Activated naive CD4-positive, alpha-beta T cell treated with anti-CD3 and anti-CD28 coated beads, Interleukin-2, amount 10 ng/mL, durations not matched to agents 7 days and 5 days (primary cell): Measurements from ENCODE around the gene MUC7.
"Not testable (repeated sequence)": the region's sequence is repeated elsewhere in the genome, so short reads cannot be mapped to it uniquely, and the experiment has no call there.

Experiments
- CTCF ChIA-PET: fragments of 350-600 bp; sonication (Branson Sonifier 250); formaldehyde crosslinking; loops from one replicate; lab custom pipeline; 2021; ENCODE audit warnings: antibody characterized with exemption; lab: Charles Lee
- DNase-seq: peaks from one replicate; pipeline ENCODE4 v3.0.0-alpha.2; 2020
- H3K27ac Mint-ChIP-seq: one replicate; pipeline ENCODE4 v1.8.0; 2021; ENCODE audit warnings: mild to moderate bottlenecking, moderate library complexity, mixed read lengths
- H3K27me3 Mint-ChIP-seq: one replicate; pipeline ENCODE4 v1.8.0; 2021; ENCODE audit warnings: mild to moderate bottlenecking, mixed read lengths
- H3K36me3 Mint-ChIP-seq: one replicate; pipeline ENCODE4 v1.8.0; 2021; ENCODE audit warnings: mixed read lengths
- H3K4me1 Mint-ChIP-seq: one replicate; pipeline ENCODE4 v1.8.0; 2021; ENCODE audit warnings: mixed read lengths
- H3K4me3 Mint-ChIP-seq: one replicate; pipeline ENCODE4 v1.8.0; 2021; ENCODE audit warnings: mild to moderate bottlenecking, moderate library complexity, mixed read lengths
- H3K9me3 Mint-ChIP-seq: one replicate; pipeline ENCODE4 v1.8.0; 2021; ENCODE audit warnings: mixed read lengths

MUC7 gene

DNA sequence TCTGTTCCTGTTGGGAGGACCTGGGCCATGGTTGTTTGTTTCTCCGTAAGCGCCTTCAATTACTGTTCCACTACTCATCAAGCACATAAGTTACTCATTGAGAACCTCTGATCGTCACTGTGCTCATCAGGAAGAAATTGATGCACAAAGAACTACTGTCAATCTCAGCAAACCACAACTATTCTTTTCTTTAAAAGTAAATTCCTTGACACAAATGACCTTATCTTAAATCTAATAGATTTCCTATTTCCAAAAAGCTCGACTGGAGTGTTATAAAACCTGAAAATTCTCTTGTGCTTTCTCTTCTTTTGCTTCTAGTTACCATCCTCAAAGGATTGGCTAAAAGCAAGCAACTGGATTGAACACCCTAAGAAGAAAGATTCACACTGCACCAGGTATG, at the start of gene MUC7:
MUC7 (plus strand) TSS at position 301 of the 400 bp plus-strand sequence. CDS start 1,825 bp downstream, outside the sequence.
- DNase-seq, result no peak
- Mint-ChIP-seq H3K9me3 (peaks cover 2% of the 10 kb centered on the region), H3K36me3 (no peaks in the 10 kb centered on the region), H3K4me3 (no peak within 1 kb of the TSS), H3K4me1 (no peaks in the 10 kb centered on the region), H3K27me3 (no peaks in the 10 kb centered on the region), H3K27ac (no peak within 1 kb of the TSS)
- CTCF ChIA-PET, result no interaction called here

DNA sequence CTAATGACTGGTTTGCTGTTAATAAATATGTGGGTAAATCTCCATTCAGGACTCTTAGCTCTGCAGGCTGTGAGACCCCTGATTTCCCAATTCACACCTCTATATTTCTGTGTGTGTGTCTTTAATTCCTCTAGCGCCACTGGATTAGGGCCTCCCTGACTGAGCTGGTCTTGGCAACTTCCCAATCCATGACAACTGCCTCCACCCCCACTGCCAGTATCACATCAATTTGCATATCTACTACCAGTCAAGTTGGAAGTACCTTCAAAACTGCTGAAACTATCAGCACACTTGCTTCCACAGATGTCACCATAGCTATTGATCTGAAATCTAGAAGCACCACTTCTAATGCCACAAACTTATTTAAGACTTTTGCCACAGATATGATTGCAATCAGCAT, 46.7 kb upstream of the MUC7 start:
- no peaks in the 10 kb centered on the region for H3K36me3 Mint-ChIP-seq
- no peaks in the 10 kb centered on the region for H3K4me1 Mint-ChIP-seq
- no peaks in the 10 kb centered on the region for H3K27me3 Mint-ChIP-seq
- DNase-seq, result no peak
- no peak overlapping the region for H3K27ac Mint-ChIP-seq
- H3K4me3 Mint-ChIP-seq, result no peak overlapping the region
- H3K9me3 Mint-ChIP-seq, result no peaks in the 10 kb centered on the region
- CTCF ChIA-PET, result no interaction called here

DNA sequence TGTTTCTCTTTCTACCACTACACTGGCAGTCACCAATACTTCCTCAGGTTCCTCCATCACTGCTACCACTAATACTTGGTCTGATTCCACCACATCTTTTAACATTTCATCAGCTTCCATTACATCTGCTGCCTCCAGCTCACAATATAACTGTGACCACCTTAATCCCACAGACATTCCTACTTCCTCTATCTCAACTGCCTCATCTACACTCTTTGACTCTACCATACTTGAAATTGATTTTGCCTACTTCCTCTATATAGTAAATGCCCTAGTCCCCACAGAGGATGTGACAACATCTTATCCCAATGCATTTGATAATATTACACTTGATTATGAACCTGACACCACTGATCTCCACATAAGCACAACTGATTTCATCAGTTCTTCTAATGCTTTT, 45.2 kb upstream of the MUC7 start:
- Mint-ChIP-seq H3K9me3 (no peaks in the 10 kb centered on the region), H3K27me3 (no peaks in the 10 kb centered on the region), H3K4me3 (no peak overlapping the region), H3K4me1 (no peaks in the 10 kb centered on the region), H3K27ac (no peak overlapping the region), H3K36me3 (no peaks in the 10 kb centered on the region)
- CTCF ChIA-PET, result interaction anchor here (1.2 to 1.6 kb wide), 2 partner anchors 12 to 1238 kb away, joined by 3 read pairs; no protein-coding TSS in a partner anchor
- no peak for DNase-seq

DNA sequence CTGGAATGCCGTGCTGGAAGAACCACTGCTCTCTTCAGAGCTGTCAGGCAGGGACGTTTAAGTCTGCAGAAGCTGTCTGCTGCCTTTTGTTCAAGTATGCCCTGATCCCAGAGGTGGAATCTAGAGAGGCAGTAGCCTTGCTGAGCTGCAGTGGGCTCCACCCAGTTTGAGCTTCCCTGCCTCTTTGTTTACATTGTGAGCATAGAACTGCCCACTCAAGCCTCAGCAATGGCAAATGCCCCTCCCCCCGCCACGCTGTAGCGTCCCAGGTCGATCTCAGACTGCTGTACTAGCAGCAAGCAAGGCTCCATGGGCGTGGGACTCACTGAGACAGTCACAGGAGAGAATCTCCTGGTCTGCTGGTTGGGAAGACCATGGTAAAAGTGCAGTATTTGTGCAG, 34.8 kb upstream of the MUC7 start:
- DNase-seq, result no peak
- H3K27me3 Mint-ChIP-seq, result no peaks in the 10 kb centered on the region
- H3K27ac Mint-ChIP-seq, result no peak overlapping the region
- CTCF ChIA-PET, result no interaction called here
- no peaks in the 10 kb centered on the region for H3K36me3 Mint-ChIP-seq
- H3K4me3 Mint-ChIP-seq, result no peak overlapping the region
- H3K9me3 Mint-ChIP-seq, result no peaks in the 10 kb centered on the region
- no peaks in the 10 kb centered on the region for H3K4me1 Mint-ChIP-seq

DNA sequence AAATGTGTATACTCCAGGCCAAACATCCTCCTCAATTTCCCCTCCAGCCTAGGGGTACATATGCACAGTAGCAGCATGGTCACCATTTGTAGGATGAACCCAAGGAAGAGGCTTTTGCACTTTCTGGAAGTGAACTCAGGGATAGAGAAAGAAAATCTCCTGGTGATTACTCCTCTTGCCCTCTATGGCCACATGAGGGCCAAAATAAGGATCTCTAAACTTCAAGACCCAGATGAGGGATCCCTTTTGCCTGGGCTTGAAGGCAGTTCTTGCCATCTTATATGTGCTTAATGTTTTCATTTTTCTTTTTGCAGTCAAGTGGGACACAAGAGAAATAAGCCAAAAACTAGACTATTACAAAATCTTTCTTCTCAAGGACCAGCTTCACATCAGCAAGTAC, 29.5 kb upstream of the MUC7 start:
- H3K27ac Mint-ChIP-seq, result no peak overlapping the region
- H3K27me3 Mint-ChIP-seq, result no peaks in the 10 kb centered on the region
- no peaks in the 10 kb centered on the region for H3K4me1 Mint-ChIP-seq
- DNase-seq, result no peak
- CTCF ChIA-PET, result no interaction called here
- no peaks in the 10 kb centered on the region for H3K36me3 Mint-ChIP-seq
- no peak overlapping the region for H3K4me3 Mint-ChIP-seq
- H3K9me3 Mint-ChIP-seq, result no peaks in the 10 kb centered on the region

DNA sequence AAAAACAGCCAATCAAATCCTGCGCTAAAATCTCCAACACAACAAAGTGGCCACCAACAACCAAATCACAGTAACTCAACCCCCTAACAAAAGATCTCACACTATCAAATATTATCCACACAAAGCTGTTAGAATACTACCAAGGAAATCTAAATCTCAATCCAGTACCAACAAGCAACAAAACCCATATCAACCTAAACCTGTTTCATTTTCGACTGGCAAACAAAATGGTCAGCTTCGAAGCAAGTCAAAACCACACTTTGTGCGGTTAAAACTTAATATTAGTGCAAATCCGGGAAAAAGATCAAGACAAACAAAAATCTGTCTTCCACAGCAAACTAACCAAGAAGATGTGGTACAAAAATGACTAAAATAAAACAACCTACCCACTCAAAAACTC, 28.7 kb upstream of the MUC7 start:
- Mint-ChIP-seq H3K4me1 (no peaks in the 10 kb centered on the region), H3K27me3 (no peaks in the 10 kb centered on the region), H3K36me3 (no peaks in the 10 kb centered on the region), H3K27ac (no peak overlapping the region), H3K4me3 (no peak overlapping the region), H3K9me3 (no peaks in the 10 kb centered on the region)
- CTCF ChIA-PET, result no interaction called here
- no peak for DNase-seq

DNA sequence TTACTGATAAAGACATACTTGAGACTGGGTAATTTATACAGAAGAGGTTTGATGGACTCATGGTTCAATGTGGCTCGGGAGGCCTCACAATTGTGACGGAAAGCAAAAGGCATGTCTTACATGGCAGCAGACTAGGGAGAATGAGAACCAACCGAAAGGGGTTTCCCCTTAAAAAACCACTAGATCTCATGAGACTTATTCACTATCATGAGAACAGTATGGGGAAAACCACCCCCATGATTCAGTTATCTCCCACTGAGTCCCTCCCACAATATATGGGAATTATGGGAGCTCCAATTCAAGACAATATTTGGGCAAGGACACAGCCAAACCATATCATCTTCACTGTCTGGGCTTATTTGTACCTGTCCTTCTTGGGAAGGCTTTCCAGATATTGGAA, 22.8 kb upstream of the MUC7 start:
- CTCF ChIA-PET, result no interaction called here
- H3K4me3 Mint-ChIP-seq, result no peak overlapping the region
- no peaks in the 10 kb centered on the region for H3K36me3 Mint-ChIP-seq
- H3K27ac Mint-ChIP-seq, result no peak overlapping the region
- DNase-seq, result no peak
- no peaks in the 10 kb centered on the region for H3K27me3 Mint-ChIP-seq
- H3K9me3 Mint-ChIP-seq, result no peaks in the 10 kb centered on the region
- H3K4me1 Mint-ChIP-seq, result no peaks in the 10 kb centered on the region

DNA sequence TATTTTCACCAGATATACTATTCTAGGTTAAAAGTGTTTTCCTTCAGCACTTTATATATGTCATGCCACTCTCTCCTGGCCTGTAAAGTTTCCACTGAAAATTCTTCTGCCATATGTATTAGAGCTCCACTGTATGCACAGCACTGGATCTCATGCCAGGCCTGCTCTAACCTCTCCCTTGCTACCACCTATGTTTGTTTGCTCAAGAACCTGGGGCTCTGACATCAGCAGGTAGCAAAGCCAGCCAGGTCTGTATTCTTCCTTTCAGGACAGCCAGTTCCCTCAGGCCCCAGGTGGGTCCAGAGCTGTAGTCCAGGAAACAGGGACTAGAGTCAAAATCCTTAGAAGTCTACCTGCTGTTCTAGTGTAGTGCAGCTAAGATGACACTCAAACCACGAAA, 19.1 kb upstream of the MUC7 start:
- H3K27ac Mint-ChIP-seq, result no peak overlapping the region
- CTCF ChIA-PET, result no interaction called here
- no peak for DNase-seq
- H3K4me3 Mint-ChIP-seq, result no peak overlapping the region
- H3K9me3 Mint-ChIP-seq, result no peaks in the 10 kb centered on the region
- H3K27me3 Mint-ChIP-seq, result no peaks in the 10 kb centered on the region
- H3K36me3 Mint-ChIP-seq, result no peaks in the 10 kb centered on the region
- H3K4me1 Mint-ChIP-seq, result no peaks in the 10 kb centered on the region

DNA sequence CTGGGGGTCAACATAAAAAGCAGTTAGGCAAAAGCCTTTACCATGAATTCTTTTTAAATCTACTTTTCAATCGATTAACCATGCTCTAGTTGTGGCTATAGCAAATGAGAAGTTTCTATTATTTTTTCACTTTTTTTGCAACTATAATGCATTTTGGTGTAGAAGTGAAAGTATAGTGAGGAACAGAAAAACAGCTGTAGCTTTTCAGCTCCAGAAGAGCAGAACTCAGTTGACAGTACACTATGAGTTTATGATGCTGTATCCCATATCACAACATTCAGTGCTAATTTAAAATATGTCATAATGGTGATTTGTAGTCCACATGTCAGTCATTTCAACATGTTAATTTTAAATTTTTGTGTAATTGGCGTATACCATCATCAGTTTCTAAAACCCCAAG, 8.7 kb upstream of the MUC7 start:
- no peak for DNase-seq
- no peak overlapping the region for H3K4me3 Mint-ChIP-seq
- H3K4me1 Mint-ChIP-seq, result no peaks in the 10 kb centered on the region
- H3K36me3 Mint-ChIP-seq, result no peaks in the 10 kb centered on the region
- no peaks in the 10 kb centered on the region for H3K27me3 Mint-ChIP-seq
- no peak overlapping the region for H3K27ac Mint-ChIP-seq
- H3K9me3 Mint-ChIP-seq, result no peaks in the 10 kb centered on the region
- CTCF ChIA-PET, result no interaction called here

DNA sequence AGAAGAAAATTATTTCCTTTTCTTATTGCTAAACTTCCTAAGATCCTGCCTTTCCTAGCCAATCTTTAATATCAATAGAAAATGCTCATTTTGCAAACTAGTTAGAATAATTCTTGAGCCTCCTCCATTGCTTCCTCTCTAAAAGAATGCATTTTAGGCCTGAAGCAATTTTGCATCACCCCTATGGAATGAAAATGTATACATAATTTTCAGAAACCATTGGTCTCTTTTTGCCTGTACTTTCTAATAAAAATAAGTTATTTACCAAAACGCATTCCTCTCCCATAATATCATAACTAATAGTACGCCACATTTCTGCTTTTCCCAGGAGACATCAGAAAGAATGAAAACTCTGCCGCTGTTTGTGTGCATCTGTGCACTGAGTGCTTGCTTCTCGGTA, 1.7 kb downstream of the MUC7 start:
- CTCF ChIA-PET, result no interaction called here
- Mint-ChIP-seq H3K4me3 (no peak overlapping the region), H3K4me1 (no peaks in the 10 kb centered on the region), H3K9me3 (peaks cover 2% of the 10 kb centered on the region), H3K27me3 (no peaks in the 10 kb centered on the region), H3K27ac (no peak overlapping the region), H3K36me3 (no peaks in the 10 kb centered on the region)
- no peak for DNase-seq

DNA sequence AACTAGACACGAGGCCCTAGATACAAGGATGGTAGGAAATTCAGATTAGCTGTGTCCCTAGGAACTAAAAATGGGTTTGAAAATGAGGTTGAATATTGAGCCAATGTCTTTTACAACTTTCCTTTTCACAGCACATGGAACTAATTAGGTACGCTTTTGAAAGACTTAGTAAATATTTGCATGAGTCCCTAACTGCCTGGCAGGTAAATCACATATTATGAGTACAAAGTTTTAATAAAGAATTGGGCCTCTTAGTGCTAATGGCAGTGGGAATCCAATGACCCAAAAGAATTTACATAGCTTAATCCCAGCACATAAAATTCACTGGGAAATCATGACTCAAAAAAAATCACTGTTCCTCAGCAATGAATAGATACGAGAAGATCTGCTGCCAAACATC, 16.8 kb downstream of the MUC7 start:
- Mint-ChIP-seq H3K27ac (no peak overlapping the region), H3K4me3 (no peak overlapping the region), H3K4me1 (no peaks in the 10 kb centered on the region), H3K27me3 (no peaks in the 10 kb centered on the region), H3K9me3 (no peaks in the 10 kb centered on the region), H3K36me3 (no peaks in the 10 kb centered on the region)
- DNase-seq, result no peak
- CTCF ChIA-PET, result no interaction called here

DNA sequence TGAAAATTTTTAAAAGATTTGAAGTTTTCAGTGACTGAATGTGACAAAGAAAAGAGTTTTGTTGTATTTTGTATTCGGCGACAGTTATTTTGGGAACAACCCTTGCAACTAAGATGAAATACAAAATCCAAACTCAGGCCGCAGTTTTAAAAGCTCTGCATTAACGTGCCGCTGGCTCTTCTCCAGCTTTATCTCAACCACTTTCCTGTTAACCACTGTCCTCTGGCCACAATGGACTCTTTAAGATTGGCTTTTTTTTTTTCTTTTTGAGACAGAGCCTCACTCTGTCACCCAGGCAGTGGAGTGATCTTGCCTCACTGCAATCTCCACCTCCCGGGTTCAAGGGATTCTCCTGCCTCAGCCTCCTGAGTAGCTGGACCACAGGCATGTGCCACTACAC, 24.2 kb downstream of the MUC7 start:
- Mint-ChIP-seq H3K4me1 (no peaks in the 10 kb centered on the region), H3K36me3 (no peaks in the 10 kb centered on the region), H3K9me3 (no peaks in the 10 kb centered on the region), H3K27me3 (no peaks in the 10 kb centered on the region), H3K4me3 (no peak overlapping the region), H3K27ac (no peak overlapping the region)
- no peak for DNase-seq
- CTCF ChIA-PET, result no interaction called here

DNA sequence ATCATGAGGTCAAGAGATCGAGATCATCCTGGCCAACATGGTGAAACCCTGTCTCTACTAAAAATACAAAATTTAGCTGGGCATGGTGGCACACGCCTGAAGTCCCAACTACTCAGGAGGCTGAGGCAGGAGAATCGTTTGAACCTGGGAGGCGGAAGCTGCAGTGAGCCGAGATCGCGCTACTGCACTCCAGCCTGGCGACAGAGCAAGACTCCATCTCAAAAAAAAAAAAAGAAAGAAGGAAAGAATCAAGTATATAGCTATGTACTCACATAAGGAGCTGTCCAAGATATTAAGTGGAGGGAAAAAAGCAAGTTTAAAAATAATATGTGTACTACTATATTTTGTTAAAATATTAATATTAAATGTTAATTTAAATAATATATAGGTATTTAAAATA, 29.8 kb downstream of the MUC7 start:
- H3K27me3 Mint-ChIP-seq, H3K9me3 Mint-ChIP-seq, H3K4me1 Mint-ChIP-seq, H3K4me3 Mint-ChIP-seq, H3K36me3 Mint-ChIP-seq, H3K27ac Mint-ChIP-seq, CTCF ChIA-PET, DNase-seq: not testable (repeated sequence)

DNA sequence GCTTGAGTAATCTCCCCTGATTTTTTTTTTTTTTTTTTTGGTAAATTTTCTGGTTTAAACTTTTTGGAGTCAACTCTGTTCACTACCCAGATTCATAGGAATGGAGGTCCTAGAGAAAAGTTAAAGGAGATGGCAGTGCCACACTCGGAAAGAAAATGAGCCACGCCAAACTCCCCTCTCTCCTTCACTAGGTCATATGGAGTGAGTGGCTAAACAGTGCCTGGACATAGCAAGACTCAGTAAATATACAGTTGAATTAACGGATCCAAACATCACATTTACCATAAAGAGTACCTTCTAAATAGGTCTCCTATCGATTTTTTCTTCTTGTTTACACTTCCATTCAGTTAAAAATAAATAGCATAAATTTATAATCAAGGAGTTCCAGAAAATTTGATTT, 32.7 kb downstream of the MUC7 start:
- Mint-ChIP-seq H3K36me3 (no peaks in the 10 kb centered on the region), H3K4me3 (no peak overlapping the region), H3K27ac (no peak overlapping the region), H3K27me3 (peaks cover 3% of the 10 kb centered on the region), H3K4me1 (no peaks in the 10 kb centered on the region), H3K9me3 (no peaks in the 10 kb centered on the region)
- CTCF ChIA-PET, result no interaction called here
- DNase-seq, result no peak

DNA sequence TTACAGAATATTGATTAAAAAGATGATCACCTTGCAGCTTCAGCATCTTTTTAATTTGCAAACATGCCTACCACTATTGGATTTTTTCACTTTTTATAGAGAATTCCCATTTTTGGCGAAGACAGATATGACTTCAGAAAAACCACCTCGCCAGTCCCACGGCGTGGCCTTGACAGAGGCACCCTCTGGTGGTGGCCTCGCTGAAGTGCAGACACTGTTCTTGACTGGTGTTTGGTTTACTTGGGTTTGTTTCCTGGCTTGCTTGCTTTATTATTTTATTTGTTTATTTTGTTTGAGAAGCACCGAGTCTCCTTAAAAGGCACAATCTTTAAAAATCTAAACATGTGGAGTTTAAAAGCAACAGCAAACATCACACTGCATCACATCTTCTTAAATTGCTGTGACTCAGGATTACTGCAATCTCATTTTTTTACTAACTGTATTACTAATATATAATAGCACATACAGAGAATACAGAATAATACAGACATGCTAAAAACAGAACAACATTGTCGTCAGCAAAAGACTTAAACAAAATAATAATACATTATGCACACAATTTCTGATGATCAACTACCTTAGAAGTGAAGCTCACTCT, 33.3 kb downstream of the MUC7 start:
- H3K27ac Mint-ChIP-seq, result no peak overlapping the region
- H3K4me3 Mint-ChIP-seq, result no peak overlapping the region
- peak; percentile 63 for DNase-seq
- H3K9me3 Mint-ChIP-seq, result no peaks in the 10 kb centered on the region
- no peaks in the 10 kb centered on the region for H3K36me3 Mint-ChIP-seq
- H3K27me3 Mint-ChIP-seq, result peaks cover 3% of the 10 kb centered on the region
- CTCF ChIA-PET, result no interaction called here
- H3K4me1 Mint-ChIP-seq, result no peaks in the 10 kb centered on the region

DNA sequence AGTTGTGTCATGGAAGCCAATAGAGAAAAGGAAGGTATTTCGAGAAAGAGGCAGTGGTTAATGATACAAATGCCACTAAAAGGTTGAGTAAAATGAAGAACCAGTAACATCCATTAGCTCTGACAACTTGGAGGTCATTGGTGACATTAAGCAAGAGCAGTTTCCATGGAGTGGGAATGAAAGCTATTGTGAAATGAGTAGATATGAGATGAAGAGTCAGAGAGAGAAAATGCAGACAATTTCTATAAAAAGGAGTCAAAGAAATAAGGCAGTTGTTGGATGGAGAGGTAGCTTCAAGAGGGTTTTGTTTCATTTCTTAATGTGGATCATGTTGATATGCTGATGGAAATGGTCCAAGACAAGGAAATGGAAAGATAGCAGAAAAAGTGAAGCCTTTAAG, 36.8 kb downstream of the MUC7 start:
- no peak overlapping the region for H3K4me3 Mint-ChIP-seq
- no peaks in the 10 kb centered on the region for H3K36me3 Mint-ChIP-seq
- H3K27me3 Mint-ChIP-seq, result peaks cover 3% of the 10 kb centered on the region
- H3K27ac Mint-ChIP-seq, result no peak overlapping the region
- H3K9me3 Mint-ChIP-seq, result no peaks in the 10 kb centered on the region
- H3K4me1 Mint-ChIP-seq, result no peaks in the 10 kb centered on the region
- DNase-seq, result no peak
- CTCF ChIA-PET, result no interaction called here
